CD4-positive, CD25-positive, alpha-beta regulatory T cell (primary cell): ENCODE measurements around the gene QRICH1. TPM values are rescaled to one million over a fixed set of nuclear protein-coding genes. Genes with fewer than 3 reads are reported as not detected.
A peak's percentile ranks its signal among the peaks of the same experiment; 100 is the strongest.

ENCODE experiments used
- ATAC-seq, 2 donors: fragments of 150-1000 bp; cut with Tn5 transposase; one replicate each; pipeline ENCODE4 v1.10.0; 2021; ENCODE audit warnings: low read depth in 2 of 2, moderate number of reproducible peaks in 2 of 2, moderate library complexity in 1 of 2
- DNase-seq, 3 donors: peaks; one replicate each; pipeline versions ENCODE4 v3.0.0 to v3.0.0-alpha.2; 2012 to 2022; ENCODE audit warnings: mixed read lengths in 1 of 3
- H3K27ac ChIP-seq: one replicate; pipeline ENCODE4 v1.7.0; 2013; ENCODE audit warnings: mild to moderate bottlenecking, low read length; ENCODE audit not compliant: insufficient read depth, poor library complexity, severe bottlenecking
- H3K27me3 ChIP-seq: one replicate; pipeline ENCODE4 v1.7.0; 2013; ENCODE audit warnings: low read length; ENCODE audit not compliant: control insufficient read depth, insufficient read depth
- H3K36me3 ChIP-seq: one replicate; pipeline ENCODE4 v1.7.0; 2013; ENCODE audit warnings: mild to moderate bottlenecking, low read length, moderate library complexity; ENCODE audit not compliant: control insufficient read depth, insufficient read depth
- H3K4me1 ChIP-seq: 2 replicates; pipeline ENCODE4 v1.7.0; 2013; ENCODE audit warnings: mild to moderate bottlenecking, low read length; ENCODE audit not compliant: insufficient read depth, control insufficient read depth, poor library complexity, severe bottlenecking
- H3K4me3 ChIP-seq: one replicate; pipeline ENCODE4 v1.7.0; 2013; ENCODE audit warnings: low read depth, mild to moderate bottlenecking, low read length, moderate library complexity
- H3K9me3 ChIP-seq, 2 experiments: 1 replicate in 1 of 2; 2 replicates in 1 of 2; pipeline ENCODE4 v1.7.0; 2013; ENCODE audit warnings: low read length in 2 of 2, mild to moderate bottlenecking in 1 of 2, moderate library complexity in 1 of 2; ENCODE audit not compliant: control insufficient read depth in 2 of 2
- H3K27ac Mint-ChIP-seq, 3 donors: one replicate each; pipeline ENCODE4 v1.8.0; 2020 to 2022; ENCODE audit warnings: mild to moderate bottlenecking in 3 of 3, mixed read lengths in 3 of 3, moderate library complexity in 2 of 3
- H3K27me3 Mint-ChIP-seq: one replicate; pipeline ENCODE4 v1.8.0; 2022; ENCODE audit warnings: mild to moderate bottlenecking, mixed read lengths
- H3K36me3 Mint-ChIP-seq: one replicate; pipeline ENCODE4 v1.8.0; 2020; ENCODE audit warnings: mixed read lengths
- H3K4me1 Mint-ChIP-seq, 4 donors: one replicate each; pipeline ENCODE4 v1.8.0; 2020 to 2022; ENCODE audit warnings: mixed read lengths in 4 of 4, mild to moderate bottlenecking in 1 of 4
- H3K4me3 Mint-ChIP-seq, 4 donors: one replicate each; pipeline ENCODE4 v1.8.0; 2020 to 2022; ENCODE audit warnings: mild to moderate bottlenecking in 4 of 4, mixed read lengths in 4 of 4, moderate library complexity in 3 of 4
- H3K9me3 Mint-ChIP-seq, 7 donors: one replicate each; pipeline ENCODE4 v1.8.0; 2020 to 2022; ENCODE audit warnings: mixed read lengths in 7 of 7, mild to moderate bottlenecking in 3 of 7, moderate library complexity in 2 of 7
- polyA plus RNA-seq, 4 donors: library from polyadenylated mRNA; unstranded; fragments of 300-500 nt; fragmentation: Illumina TruSeq; gene quantifications; one replicate each; pipeline ENCODE4 v1.2.3, GENCODE V29; 2021
- total RNA-seq: library from RNA; stranded (reverse); gene quantifications from one replicate; pipeline ENCODE4 v1.2.3, GENCODE V29; 2022

The QRICH1 gene
- total and polyA plus RNA-seq, 5 donors from 2014 or later, result 20.0 to 219 (median 26.2) TPM

- Histone ChIP-seq H3K4me3 (no peak overlapping the region), H3K4me1 (no peaks in the 10 kb centered on the region), H3K36me3 (no peaks in the 10 kb centered on the region), H3K9me3 (no peaks in the 10 kb centered on the region), H3K27ac (no peak overlapping the region), H3K27me3 (no peaks in the 10 kb centered on the region)
- Mint-ChIP-seq H3K9me3 (peaks cover 0 to 1% (median 0%) of the 10 kb centered on the region in 7 donors), H3K4me3 (no peak overlapping the region), H3K36me3 (peaks cover 11% of the 10 kb centered on the region), H3K27me3 (no peaks in the 10 kb centered on the region), H3K27ac (peak overlapping the region in 1 of 3 donors; percentile 44), H3K4me1 (peaks cover 0 to 16% (median 6%) of the 10 kb centered on the region in 4 donors)
- ATAC-seq (no peak), DNase-seq (no peak)
Measured at GRCh38 chr3:48999085-48999858, 94.6 kb downstream of the QRICH1 start.

GRCh38 chr3:48997714-48998637, 95.9 kb downstream of the QRICH1 start:
- no peak for DNase-seq
- no peaks in the 10 kb centered on the region for H3K27me3 ChIP-seq
- H3K27ac ChIP-seq, result no peak overlapping the region
- Mint-ChIP-seq H3K27ac (peak overlapping the region in 2 of 3 donors; percentile 36 to 60), H3K9me3 (peaks cover 0 to 1% (median 0%) of the 10 kb centered on the region in 7 donors), H3K27me3 (no peaks in the 10 kb centered on the region), H3K4me1 (peaks cover 6 to 29% (median 14%) of the 10 kb centered on the region in 4 donors), H3K36me3 (peaks cover 8% of the 10 kb centered on the region), H3K4me3 (no peak overlapping the region)
- H3K4me3 ChIP-seq, result no peak overlapping the region
- ATAC-seq, result no peak
- no peaks in the 10 kb centered on the region for H3K36me3 ChIP-seq
- no peaks in the 10 kb centered on the region for H3K4me1 ChIP-seq
- no peaks in the 10 kb centered on the region for H3K9me3 ChIP-seq

- H3K27ac Mint-ChIP-seq, result no peak overlapping the region
- H3K9me3 Mint-ChIP-seq, result no peaks in the 10 kb centered on the region
- H3K4me1 Mint-ChIP-seq, result peaks cover 7 to 27% (median 14%) of the 10 kb centered on the region in 4 donors
- ATAC-seq, result no peak
- no peak for DNase-seq
- no peaks in the 10 kb centered on the region for H3K27me3 ChIP-seq
- H3K36me3 Mint-ChIP-seq, result peaks cover 8% of the 10 kb centered on the region
- peaks cover 2% of the 10 kb centered on the region for H3K4me1 ChIP-seq
- H3K4me3 Mint-ChIP-seq, result no peak overlapping the region
- H3K4me3 ChIP-seq, result no peak overlapping the region
- H3K36me3 ChIP-seq, result no peaks in the 10 kb centered on the region
- H3K27me3 Mint-ChIP-seq, result no peaks in the 10 kb centered on the region
- no peaks in the 10 kb centered on the region for H3K9me3 ChIP-seq
- H3K27ac ChIP-seq, result no peak overlapping the region
Measured at GRCh38 chr3:48997102-48997635, 96.7 kb downstream of the QRICH1 start.

- no peaks in the 10 kb centered on the region for H3K27me3 Mint-ChIP-seq
- no peaks in the 10 kb centered on the region for H3K9me3 Mint-ChIP-seq
- H3K36me3 ChIP-seq, result no peaks in the 10 kb centered on the region
- peaks cover 8% of the 10 kb centered on the region for H3K36me3 Mint-ChIP-seq
- H3K9me3 ChIP-seq, result no peaks in the 10 kb centered on the region
- no peak for ATAC-seq
- no peak overlapping the region for H3K27ac ChIP-seq
- H3K27me3 ChIP-seq, result no peaks in the 10 kb centered on the region
- peaks cover 7% of the 10 kb centered on the region for H3K4me1 ChIP-seq
- H3K4me3 Mint-ChIP-seq, result no peak overlapping the region
- H3K4me3 ChIP-seq, result no peak overlapping the region
- DNase-seq, result no peak
- peaks cover 11 to 32% (median 19%) of the 10 kb centered on the region in 4 donors for H3K4me1 Mint-ChIP-seq
- H3K27ac Mint-ChIP-seq, result no peak overlapping the region
Measured at GRCh38 chr3:48996640-48997039, 97.2 kb downstream of the QRICH1 start.

- H3K27ac ChIP-seq, result no peak overlapping the region
- peaks cover 15 to 53% (median 31%) of the 10 kb centered on the region in 4 donors for H3K4me1 Mint-ChIP-seq
- H3K9me3 Mint-ChIP-seq, result no peaks in the 10 kb centered on the region
- peaks cover 26% of the 10 kb centered on the region for H3K4me1 ChIP-seq
- no peaks in the 10 kb centered on the region for H3K27me3 ChIP-seq
- H3K36me3 Mint-ChIP-seq, result peaks cover 8% of the 10 kb centered on the region
- H3K27me3 Mint-ChIP-seq, result no peaks in the 10 kb centered on the region
- H3K9me3 ChIP-seq, result no peaks in the 10 kb centered on the region
- H3K36me3 ChIP-seq, result no peaks in the 10 kb centered on the region
- peak overlapping the region in 2 of 3 donors; percentile 69 to 72 for H3K27ac Mint-ChIP-seq
- peak overlapping the region in 1 of 4 donors; percentile 96 for H3K4me3 Mint-ChIP-seq
- no peak for DNase-seq
- no peak for ATAC-seq
- H3K4me3 ChIP-seq, result no peak overlapping the region
Measured at GRCh38 chr3:48993834-48994233, 100.0 kb downstream of the QRICH1 start.

- no peaks in the 10 kb centered on the region for H3K9me3 ChIP-seq
- ATAC-seq, result no peak
- Mint-ChIP-seq H3K9me3 (no peaks in the 10 kb centered on the region), H3K27me3 (no peaks in the 10 kb centered on the region), H3K36me3 (peaks cover 8% of the 10 kb centered on the region), H3K4me3 (peak overlapping the region; percentile 93 to 98 (median 95)), H3K27ac (peak overlapping the region; percentile 52 to 95 (median 90)), H3K4me1 (peaks cover 21 to 63% (median 34%) of the 10 kb centered on the region in 4 donors)
- peak overlapping the region; percentile 75 for H3K27ac ChIP-seq
- no peak for DNase-seq
- H3K4me1 ChIP-seq, result peaks cover 32% of the 10 kb centered on the region
- no peaks in the 10 kb centered on the region for H3K36me3 ChIP-seq
- no peaks in the 10 kb centered on the region for H3K27me3 ChIP-seq
- H3K4me3 ChIP-seq, result peak overlapping the region; percentile 92
Measured at GRCh38 chr3:48991851-48992545, 101.9 kb downstream of the QRICH1 start.
